Activated CD8-positive, alpha-beta memory T cell treated with anti-CD3 and anti-CD28 coated beads for 48 hours (primary cell): ENCODE results near the gene OAS3.
"Not testable (repeated sequence)": the region's sequence is repeated elsewhere in the genome, so short reads cannot be mapped to it uniquely, and the experiment has no call there.

Source experiments
- DNase-seq, 3 experiments: peaks; one replicate each; pipeline ENCODE4 v3.0.0-alpha.2; 2020; ENCODE audit warnings: low read depth in 2 of 3, low spot score in 2 of 3

Gene OAS3

GRCh38 chr12:112957125-112957524 lies 18.9 kb downstream of the OAS3 start:
- DNase-seq: not testable (repeated sequence)

GRCh38 chr12:112961074-112961473 lies 22.8 kb downstream of the OAS3 start:
- DNase-seq: no peak

GRCh38 chr12:112961536-112961935 lies 23.3 kb downstream of the OAS3 start:
- DNase-seq: no peak

- DNase-seq: no peak
Observed at GRCh38 chr12:112962561-112962960, 24.3 kb downstream of the OAS3 start.

GRCh38 chr12:112963227-112963861 lies 25.1 kb downstream of the OAS3 start:
- DNase-seq: no peak

GRCh38 chr12:112964067-112964670 lies 25.9 kb downstream of the OAS3 start:
- no peak for DNase-seq

GRCh38 chr12:112964915-112965314 lies 26.6 kb downstream of the OAS3 start:
- DNase-seq: no peak

GRCh38 chr12:112965643-112966042 lies 27.4 kb downstream of the OAS3 start:
- DNase-seq: no peak

GRCh38 chr12:112967306-112967705 lies 29.0 kb downstream of the OAS3 start:
- no peak for DNase-seq

- DNase-seq: no peak
Observed at GRCh38 chr12:112967858-112968257, 29.6 kb downstream of the OAS3 start.

- DNase-seq: no peak
Observed at GRCh38 chr12:112969547-112970306, 31.5 kb downstream of the OAS3 start.

- no peak for DNase-seq
Observed at GRCh38 chr12:112970391-112970790, 32.1 kb downstream of the OAS3 start.

- DNase-seq: no peak
Observed at GRCh38 chr12:112971248-112971647, 33.0 kb downstream of the OAS3 start.

- no peak for DNase-seq
Observed at GRCh38 chr12:112973011-112973735, 34.9 kb downstream of the OAS3 start.

GRCh38 chr12:112973818-112974231 lies 35.6 kb downstream of the OAS3 start:
- no peak for DNase-seq

- no peak for DNase-seq
Observed at GRCh38 chr12:112974904-112975303, 36.6 kb downstream of the OAS3 start.

GRCh38 chr12:112977139-112977538 lies 38.9 kb downstream of the OAS3 start:
- DNase-seq: no peak

GRCh38 chr12:112977641-112978040 lies 39.4 kb downstream of the OAS3 start:
- DNase-seq: no peak

- DNase-seq: peak; percentile 41 to 57 (median 44)
Observed at GRCh38 chr12:112978163-112979040, 40.1 kb downstream of the OAS3 start, which contains the start of gene OAS2. Gene OAS2 (plus strand): TSS chr12:112978519. CDS start chr12:112978609, 90 bp downstream.

GRCh38 chr12:112979041-112979680 lies 40.9 kb downstream of the OAS3 start:
- peak in 1 of 3 experiments; percentile 7 for DNase-seq
